K562 (cell line): Measurements from ENCODE around the gene CHSY1. TPM values are rescaled to one million over a fixed set of nuclear protein-coding genes. Genes with fewer than 3 reads are reported as not detected.

Source experiments
- ARID3A ChIP-seq: IDR thresholded peaks from 2 replicates; pipeline ENCODE4 v1.6.1; 2012; ENCODE audit warnings: low read depth, low read length, improper control_type of control experiment, borderline replicate concordance
- BHLHE40 ChIP-seq: IDR thresholded peaks from 2 replicates; pipeline ENCODE4 v1.6.1; 2011; ENCODE audit warnings: low read length, improper control_type of control experiment
- CC2D1A ChIP-seq: fragments of 450-650 bp; IDR thresholded peaks from 2 replicates; pipeline ENCODE4 v1.6.1; 2017; ENCODE audit warnings: mild to moderate bottlenecking
- CTBP1 ChIP-seq: fragments of 450-650 bp; IDR thresholded peaks from 2 replicates; pipeline ENCODE4 v1.6.1; 2016; ENCODE audit warnings: borderline replicate concordance
- E2F6 ChIP-seq, 2 experiments: IDR thresholded peaks; 2 replicates each; pipeline ENCODE4 v1.6.1; 2011; ENCODE audit warnings: borderline replicate concordance in 1 of 2, control low read depth in 1 of 2, low read depth in 1 of 2, low read length in 1 of 2, mild to moderate bottlenecking in 1 of 2, mixed read lengths in 1 of 2, moderate library complexity in 1 of 2; ENCODE audit not compliant: insufficient read depth in 1 of 2, insufficient read length in 1 of 2, poor library complexity in 1 of 2, severe bottlenecking in 1 of 2; ENCODE audit errors: extremely low read depth in 1 of 2
- FOXK1 ChIP-seq: sonication (generic); formaldehyde crosslinking; IDR thresholded peaks from 2 replicates; pipeline ENCODE4 v1.8.0; 2022; ENCODE audit warnings: missing genetic modification reagents, mild to moderate bottlenecking, borderline replicate concordance
- KLF1 ChIP-seq: fragments of 450-650 bp; IDR thresholded peaks from 2 replicates; pipeline ENCODE4 v1.6.1; 2016; ENCODE audit warnings: missing genetic modification characterization, missing compliant biosample characterization
- LCOR ChIP-seq: sonication (generic); formaldehyde crosslinking; IDR thresholded peaks from 2 replicates; pipeline ENCODE4 v1.8.0; 2022; ENCODE audit warnings: mild to moderate bottlenecking, missing genetic modification reagents
- MIER1 ChIP-seq: fragments of 450-650 bp; IDR thresholded peaks from 2 replicates; pipeline ENCODE4 v1.6.1; 2016; ENCODE audit warnings: antibody characterized with exemption, mild to moderate bottlenecking, low read depth
- MTA2 ChIP-seq: fragments of 450-650 bp; IDR thresholded peaks from 2 replicates; pipeline ENCODE4 v1.6.1; 2016; ENCODE audit warnings: low read depth
- NCOA6 ChIP-seq: fragments of 450-650 bp; IDR thresholded peaks from 2 replicates; pipeline ENCODE4 v1.6.1; 2017; ENCODE audit warnings: mild to moderate bottlenecking
- NFRKB ChIP-seq: fragments of 450-650 bp; IDR thresholded peaks from 2 replicates; pipeline ENCODE4 v1.6.1; 2016; ENCODE audit warnings: low read depth
- PHB ChIP-seq: fragments of 250-450 bp; sonication (Bioruptor Pico); IDR thresholded peaks from 2 replicates; pipeline ENCODE4 v1.5.0; 2021
- POLR2AphosphoS5 ChIP-seq: IDR thresholded peaks from 2 replicates; pipeline ENCODE4 v1.6.1; 2011; ENCODE audit warnings: mild to moderate bottlenecking, low read depth, low read length, moderate library complexity; ENCODE audit not compliant: control insufficient read depth, insufficient read depth
- PREB ChIP-seq: sonication (generic); formaldehyde crosslinking; IDR thresholded peaks from 2 replicates; pipeline ENCODE4 v1.8.1; 2023; ENCODE audit warnings: mild to moderate bottlenecking, missing genetic modification reagents
- SIN3B ChIP-seq: fragments of 450-650 bp; IDR thresholded peaks from 2 replicates; pipeline ENCODE4 v1.6.1; 2017; ENCODE audit warnings: low read depth, mild to moderate bottlenecking, moderate library complexity
- TCFL5 ChIP-seq: fragments of 250-450 bp; sonication (Bioruptor Pico); conservative IDR thresholded peaks from 2 replicates; pipeline ENCODE4 v1.6.1; 2021; ENCODE audit warnings: mild to moderate bottlenecking, moderate library complexity, matching md5 sums
- ZBED1 ChIP-seq: IDR thresholded peaks from 2 replicates; pipeline ENCODE4 v1.6.1; 2014
- ZBTB26 ChIP-seq: fragments of 450-650 bp; formaldehyde crosslinking; IDR thresholded peaks from 2 replicates; pipeline ENCODE4 v1.4.0; 2022; ENCODE audit warnings: missing genetic modification characterization
- ZC3H11A ChIP-seq: IDR thresholded peaks from 2 replicates; pipeline ENCODE4 v1.6.1; 2012; ENCODE audit warnings: low read depth, low read length, improper control_type of control experiment
- ZEB2 ChIP-seq: fragments of 450-650 bp; IDR thresholded peaks from 2 replicates; pipeline ENCODE4 v1.6.1; 2016
- ZNF12 ChIP-seq: sonication (generic); formaldehyde crosslinking; IDR thresholded peaks from 2 replicates; pipeline ENCODE4 v1.4.0; 2020; ENCODE audit warnings: mild to moderate bottlenecking, missing genetic modification reagents
- ZNF174 ChIP-seq: fragments of 250-450 bp; sonication (Bioruptor Pico); IDR thresholded peaks from 2 replicates; pipeline ENCODE4 v1.4.0; 2020; ENCODE audit warnings: mild to moderate bottlenecking
- ZNF280B ChIP-seq: fragments of 250-450 bp; sonication (Bioruptor Pico); IDR thresholded peaks from 2 replicates; pipeline ENCODE4 v1.5.1; 2021; ENCODE audit warnings: mild to moderate bottlenecking
- ZNF431 ChIP-seq: sonication (generic); formaldehyde crosslinking; IDR thresholded peaks from 2 replicates; pipeline ENCODE4 v1.8.0; 2022; ENCODE audit warnings: mild to moderate bottlenecking, missing genetic modification reagents
- polyA plus RNA-seq, 8 experiments: library from polyadenylated mRNA; depleted of rRNA in 4 of 8; stranded (reverse) in 5 of 8; unstranded in 3 of 8; fragments of >200 nt; fragmentation: Nextera tagmentation in 2 of 8; fragmentation: Illumina TruSeq in 1 of 8; extraction: Ambion mirVana in 2 of 8; extraction: Trizol in 1 of 8; gene quantifications; 2 replicates each; pipeline versions ENCODE4 v1.2.1 to v1.2.3, GENCODE V29; 2011 to 2014; ENCODE audit warnings: inconsistent platforms in 1 of 8, missing spikeins in 1 of 8
- total RNA-seq, 7 experiments: library from RNA; depleted of rRNA in 6 of 7; stranded (reverse); fragments of >200 nt in 6 of 7; fragmentation: Illumina TruSeq in 2 of 7; extraction: Trizol in 2 of 7; gene quantifications; 2 replicates each; pipeline versions ENCODE4 v1.2.1 to v1.2.3, GENCODE V29; 2011 to 2021; ENCODE audit warnings: low replicate concordance in 1 of 7

The CHSY1 gene
- total and polyA plus RNA-seq, 9 of the 15 experiments (the other 6 are each of a cell fraction or from before 2014, with no cell fraction given): 7.0 to 16.4 (median 13.4) TPM

GRCh38 chr15:101255615-101256241, 3.9 kb upstream of the CHSY1 start (continued):
- TF ChIP-seq LCOR (CRISPR knock-in tag) (peak; percentile 81), SIN3B (no peak), CTBP1 (peak; percentile 92), BHLHE40 (peak; percentile 95), ARID3A (no peak), PREB (CRISPR knock-in tag) (no peak), E2F6 (IDR thresholded peaks at IDR 0.05; ENCODE audit: borderline replicate concordance in 1 of 2, extremely low read depth in 1 of 2, insufficient read depth in 1 of 2, insufficient read length in 1 of 2, low read depth in 1 of 2, low read length in 1 of 2, poor library complexity in 1 of 2, severe bottlenecking in 1 of 2) (no peak), KLF1 (tag) (no peak), TCFL5 (no peak), NCOA6 (no peak), CC2D1A (peak; percentile 80; the same call in 1 of the 2 replicates), ZNF431 (CRISPR knock-in tag) (no peak), ZBTB26 (CRISPR knock-in tag) (no peak), FOXK1 (peak; percentile 82), ZNF12 (CRISPR knock-in tag) (no peak), PHB (CRISPR knock-in tag) (no peak), ZC3H11A (no peak), NFRKB (no peak), POLR2AphosphoS5 (peak; percentile 69; the same call in 1 of the 2 replicates), ZNF174 (CRISPR knock-in tag) (no peak), ZNF280B (CRISPR knock-in tag) (no peak), ZEB2 (peak; percentile 88), MTA2 (peak; percentile 93), ZBED1 (no peak), MIER1 (0 out of 2 replicates have a peak, but pooled peaks have one; percentile 48)
